Prostate gland (tissue), 2 donors: ENCODE data around the gene FAM131A. TPM values are rescaled to one million over a fixed set of nuclear protein-coding genes. Genes with fewer than 3 reads are reported as not detected.

ENCODE experiments used
- DNase-seq: peaks from one replicate; pipeline ENCODE4 v3.0.0-alpha.2; 2019; ENCODE audit warnings: low spot score
- H3K27ac ChIP-seq, 2 donors: fragments of 200-600 bp; sonication (generic); 2 replicates each; pipeline ENCODE4 v1.5.1; 2017 to 2019
- H3K27me3 ChIP-seq: fragments of 200-600 bp; sonication (generic); replicated peaks from 2 replicates; pipeline ENCODE4 v1.5.1; 2019; ENCODE audit not compliant: insufficient read depth
- H3K36me3 ChIP-seq, 2 donors: fragments of 200-600 bp; sonication (generic); 1 replicate in 1 of 2; 2 replicates in 1 of 2; pipeline versions ENCODE4 v1.5.1 to v1.8.1; 2017 to 2019
- H3K4me1 ChIP-seq: fragments of 200-600 bp; sonication (generic); replicated peaks from 2 replicates; pipeline ENCODE4 v1.5.1; 2019
- H3K4me3 ChIP-seq, 2 donors: fragments of 200-600 bp; sonication (generic); 2 replicates each; pipeline ENCODE4 v1.5.1; 2017 to 2019
- H3K9me3 ChIP-seq: fragments of 200-600 bp; sonication (generic); 2 replicates; pipeline ENCODE4 v1.5.1; 2017
- CTCF ChIP-seq, 4 experiments: fragments of 200-600 bp in 2 of 4; fragments of 450-650 bp in 2 of 4; sonication (generic) in 2 of 4; IDR thresholded peaks; 1 replicate in 3 of 4; 2 replicates in 1 of 4; pipeline ENCODE4 v1.5.1; 2016 to 2019; ENCODE audit warnings: antibody characterized with exemption in 4 of 4, mild to moderate bottlenecking in 2 of 4, moderate library complexity in 2 of 4
- POLR2A ChIP-seq: fragments of 450-650 bp; IDR thresholded peaks from one replicate; pipeline ENCODE4 v1.6.1; 2016; ENCODE audit warnings: antibody characterized with exemption, mild to moderate bottlenecking
- POLR2AphosphoS5 ChIP-seq: sonication (generic); formaldehyde crosslinking; IDR thresholded peaks from one replicate; pipeline ENCODE4 v1.6.1; 2017; ENCODE audit warnings: antibody characterized with exemption
- WGBS: methylation state at CpG from one replicate; pipeline ENCODE4 v1.1.5; 2018; 5-methylcytosine and 5-hydroxymethylcytosine counted together
- intact Hi-C: fragments of 100-400 bp; cut with DNase I; formaldehyde crosslinking; loops from one replicate; pipeline ENCODE4 v1.14.2; 2022
- total RNA-seq, 2 donors: library from RNA; depleted of rRNA; stranded (reverse); fragments of >200 nt; gene quantifications; one replicate each; pipeline ENCODE4 v1.1.0, GENCODE V29; 2016

Gene FAM131A
- total RNA-seq, 2 donors from 2014 or later: 22.0 to 71.0 TPM

GRCh38 chr3:184361932-184362667 is 24.7 kb downstream of the FAM131A start:
- Histone ChIP-seq H3K36me3 (peaks cover 0 to 3% of the 10 kb centered on the region in 2 donors), H3K9me3 (no peaks in the 10 kb centered on the region), H3K4me1 (peaks cover 3% of the 10 kb centered on the region), H3K27me3 (no peaks in the 10 kb centered on the region), H3K27ac (peak overlapping the region; percentile 94 to 97), H3K4me3 (peak overlapping the region; percentile 64 to 71)
- TF ChIP-seq POLR2AphosphoS5 (no peak), CTCF (IDR thresholded peaks at IDR 0.05) (no peak), POLR2A (peak; percentile 56)
- intact Hi-C loops: loop anchor here (5.0 kb wide), 2 partner anchors 45 to 65 kb away; partner anchors contain the start of gene PSMD2
- peak; percentile 60 for DNase-seq
- WGBS: 1% methylated on average over 35 of the region's 38 CpGs

DNA sequence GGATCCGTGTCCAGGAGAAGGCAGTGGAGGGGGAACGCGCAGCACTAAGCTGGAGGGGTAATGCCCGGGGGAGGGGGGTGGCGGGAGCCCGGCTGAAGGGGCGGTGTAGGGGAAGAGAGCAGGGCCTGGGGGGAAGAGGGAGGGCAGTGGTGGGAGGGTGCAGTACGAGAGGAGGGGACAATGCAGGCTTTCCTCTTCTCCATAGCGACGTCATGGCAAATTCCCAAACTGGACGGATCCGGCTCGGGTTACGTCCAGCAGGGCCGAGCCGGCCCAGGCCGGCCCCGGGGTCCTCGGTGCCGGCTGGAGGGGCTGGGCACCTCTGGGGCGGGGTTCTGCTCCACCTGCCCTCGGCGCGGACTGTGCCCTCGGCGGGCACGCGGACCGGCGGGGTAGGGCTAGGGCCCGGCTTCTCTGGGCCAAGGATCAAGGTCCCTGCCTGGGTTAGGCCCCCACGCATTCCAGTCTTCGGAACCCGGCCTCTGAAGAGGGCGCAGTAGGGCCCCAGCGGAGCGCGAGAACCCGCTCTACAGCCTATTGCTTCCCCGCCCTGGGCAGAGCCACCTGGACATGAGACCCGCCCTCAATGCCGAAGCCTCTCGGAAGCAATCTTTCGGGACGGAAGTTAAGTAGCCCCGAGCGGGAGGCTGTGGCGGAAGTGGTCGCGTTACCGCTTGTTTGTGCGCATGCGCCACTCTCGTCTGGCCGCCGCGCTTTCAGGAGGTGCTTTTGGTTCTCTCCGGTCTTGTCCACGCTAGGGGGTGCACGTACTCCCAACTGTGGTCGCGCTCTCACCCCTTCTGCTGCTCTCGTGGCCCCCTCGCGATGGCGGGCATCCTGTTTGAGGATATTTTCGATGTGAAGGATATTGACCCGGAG is 25.5 kb downstream of the FAM131A start:
- Histone ChIP-seq H3K4me1 (peaks cover 3% of the 10 kb centered on the region), H3K27ac (peak overlapping the region; percentile 94 to 97), H3K27me3 (no peaks in the 10 kb centered on the region), H3K4me3 (peak overlapping the region; percentile 64 to 71), H3K9me3 (no peaks in the 10 kb centered on the region), H3K36me3 (no peaks in the 10 kb centered on the region)
- peak; percentile 99 for TF ChIP-seq POLR2AphosphoS5
- peak in 3 of 4 experiments; percentile 59 to 67 (median 66) for TF ChIP-seq CTCF (IDR thresholded peaks at IDR 0.05)
- peak; percentile 81 for TF ChIP-seq POLR2A
- under 1% methylated on average over 67 of the region's 68 CpGs for WGBS
- DNase-seq: peak; percentile 97
- intact Hi-C loops: loop anchor here (5.0 kb wide), 2 partner anchors 46 to 66 kb away; partner anchors contain the start of gene PSMD2

DNA sequence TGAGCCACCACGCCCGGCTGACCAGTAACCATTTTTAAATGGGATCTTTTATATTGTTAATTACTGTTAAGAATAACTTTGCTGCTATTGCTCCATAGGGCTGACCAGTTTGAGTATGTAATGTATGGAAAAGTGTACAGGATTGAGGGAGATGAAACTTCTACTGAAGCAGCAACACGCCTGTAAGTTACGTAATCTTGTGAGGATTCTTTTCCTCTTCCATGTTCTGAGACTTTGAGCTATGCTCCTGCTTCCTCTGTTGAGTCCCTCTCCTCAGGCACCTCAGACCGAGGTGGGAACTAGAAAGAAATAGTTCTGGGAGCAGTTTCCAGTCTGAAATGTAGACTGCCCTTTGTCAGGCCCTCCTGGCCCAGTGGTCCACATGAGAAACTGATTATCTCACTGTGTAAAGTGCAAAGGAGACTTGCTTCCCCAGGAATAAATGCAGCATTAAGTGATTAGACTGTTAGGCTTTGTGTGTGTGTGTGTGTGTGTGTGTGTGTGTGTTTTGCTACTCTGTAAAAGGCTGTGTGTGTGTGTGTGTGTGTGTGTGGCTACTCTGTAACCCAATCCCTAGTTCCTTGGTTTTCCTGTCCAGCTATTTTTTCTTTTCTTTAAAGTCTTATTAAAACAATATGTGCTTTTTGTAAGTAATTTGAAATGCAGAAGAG is 29.4 kb downstream of the FAM131A start:
- Histone ChIP-seq H3K4me3 (no peak overlapping the region), H3K4me1 (peaks cover 6% of the 10 kb centered on the region), H3K27me3 (no peaks in the 10 kb centered on the region), H3K27ac (no peak overlapping the region), H3K36me3 (no peaks in the 10 kb centered on the region), H3K9me3 (no peaks in the 10 kb centered on the region)
- intact Hi-C loops: no loop called here
- TF ChIP-seq POLR2AphosphoS5 (no peak), CTCF (IDR thresholded peaks at IDR 0.05) (no peak), POLR2A (no peak)
- 90% methylated on average over 5 of the region's 5 CpGs for WGBS
- DNase-seq: no peak

GRCh38 chr3:184368116-184368515 is 30.7 kb downstream of the FAM131A start:
- 85% methylated on average over 9 of the region's 9 CpGs for WGBS
- Histone ChIP-seq H3K36me3 (no peaks in the 10 kb centered on the region), H3K9me3 (no peaks in the 10 kb centered on the region), H3K27ac (no peak overlapping the region), H3K4me3 (no peak overlapping the region), H3K4me1 (peaks cover 9% of the 10 kb centered on the region), H3K27me3 (no peaks in the 10 kb centered on the region)
- DNase-seq: no peak
- intact Hi-C loops: no loop called here
- TF ChIP-seq POLR2A (no peak), POLR2AphosphoS5 (no peak), CTCF (IDR thresholded peaks at IDR 0.05) (no peak)
